Breast epithelium (tissue), 3 donors: ENCODE measurements around the gene STAM2.

Source experiments
- POLR2A ChIP-seq: fragments of 450-650 bp; IDR thresholded peaks from one replicate; pipeline ENCODE4 v1.6.1; 2016; ENCODE audit warnings: antibody characterized with exemption, mild to moderate bottlenecking, moderate library complexity
- TF ChIP-seq, protein P1 (sequence below), 3 donors: fragments of 450-650 bp; IDR thresholded peaks; one replicate each; pipeline ENCODE4 v1.5.1; 2016 to 2017; ENCODE audit warnings: antibody characterized with exemption in 3 of 3, mild to moderate bottlenecking in 3 of 3, moderate library complexity in 3 of 3

DNA sequence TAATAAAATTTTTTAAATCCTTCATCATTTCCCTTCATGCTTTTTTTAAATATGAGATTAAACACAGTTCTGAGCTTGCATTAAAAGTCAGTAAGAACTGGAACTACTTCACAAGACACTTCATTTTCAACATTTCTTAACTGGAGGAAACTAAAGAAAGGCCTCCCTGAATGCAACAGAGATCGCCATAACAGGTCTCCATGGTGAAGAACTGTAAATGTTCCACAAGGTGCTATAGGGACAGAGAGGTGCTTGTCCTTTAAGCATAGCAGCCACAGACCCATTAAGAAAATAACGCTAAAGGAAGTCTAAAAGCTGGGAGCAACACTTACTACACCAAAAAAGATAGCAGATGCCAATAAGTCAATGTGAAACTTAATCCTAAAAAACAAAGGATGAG is 8.5 kb downstream of the STAM2 start:
- no peak for TF ChIP-seq POLR2A
- TF ChIP-seq, protein P1, sequence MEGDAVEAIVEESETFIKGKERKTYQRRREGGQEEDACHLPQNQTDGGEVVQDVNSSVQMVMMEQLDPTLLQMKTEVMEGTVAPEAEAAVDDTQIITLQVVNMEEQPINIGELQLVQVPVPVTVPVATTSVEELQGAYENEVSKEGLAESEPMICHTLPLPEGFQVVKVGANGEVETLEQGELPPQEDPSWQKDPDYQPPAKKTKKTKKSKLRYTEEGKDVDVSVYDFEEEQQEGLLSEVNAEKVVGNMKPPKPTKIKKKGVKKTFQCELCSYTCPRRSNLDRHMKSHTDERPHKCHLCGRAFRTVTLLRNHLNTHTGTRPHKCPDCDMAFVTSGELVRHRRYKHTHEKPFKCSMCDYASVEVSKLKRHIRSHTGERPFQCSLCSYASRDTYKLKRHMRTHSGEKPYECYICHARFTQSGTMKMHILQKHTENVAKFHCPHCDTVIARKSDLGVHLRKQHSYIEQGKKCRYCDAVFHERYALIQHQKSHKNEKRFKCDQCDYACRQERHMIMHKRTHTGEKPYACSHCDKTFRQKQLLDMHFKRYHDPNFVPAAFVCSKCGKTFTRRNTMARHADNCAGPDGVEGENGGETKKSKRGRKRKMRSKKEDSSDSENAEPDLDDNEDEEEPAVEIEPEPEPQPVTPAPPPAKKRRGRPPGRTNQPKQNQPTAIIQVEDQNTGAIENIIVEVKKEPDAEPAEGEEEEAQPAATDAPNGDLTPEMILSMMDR (IDR thresholded peaks at IDR 0.05), result no peak
